ENCODE measurements around the gene TNRC18. TPM values are rescaled to one million over a fixed set of nuclear protein-coding genes. Genes with fewer than 3 reads are reported as not detected.
"Not testable (repeated sequence)": the region's sequence is repeated elsewhere in the genome, so short reads cannot be mapped to it uniquely, and the experiment has no call there.

Gene TNRC18
- total and polyA plus RNA-seq, 4 experiments from 2014 or later: 0.11 to 48.9 (median 24.5) TPM

DNA sequence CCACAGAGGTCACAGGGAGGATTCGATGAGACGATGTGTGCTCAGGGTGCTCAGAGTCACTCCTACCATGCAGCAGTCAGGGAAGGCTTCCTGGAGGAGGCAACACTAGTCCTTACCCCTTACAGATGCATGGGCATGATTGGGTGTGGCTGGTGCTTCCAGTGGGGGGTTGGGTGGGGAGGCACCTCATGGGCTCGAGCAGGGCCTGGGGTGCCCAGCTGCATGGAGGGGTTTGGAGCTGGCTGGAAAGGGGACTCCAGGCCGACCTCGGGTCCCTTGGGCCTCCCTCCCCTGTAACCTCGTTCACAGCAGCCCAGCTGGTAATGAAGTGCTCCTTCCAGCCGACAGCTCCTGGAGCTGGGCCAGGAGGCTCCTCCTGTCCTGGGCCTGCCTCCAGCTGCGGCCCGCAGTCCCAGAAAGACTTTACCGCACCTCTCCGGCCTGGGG is 148.6 kb downstream of the TNRC18 start:
- H3K36me3 Mint-ChIP-seq; H3K36me3 ChIP-seq (ENCODE audit: insufficient read depth, low read length); H3K27me3 Mint-ChIP-seq; H3K4me3 Mint-ChIP-seq; H3K27ac ChIP-seq (ENCODE audit: low read depth, low read length); DNase-seq; H3K9me3 Mint-ChIP-seq; H3K27ac Mint-ChIP-seq; CTCF ChIA-PET (ENCODE audit: partially characterized antibody); H3K4me1 ChIP-seq (ENCODE audit: insufficient read depth, low read length); H3K4me3 ChIP-seq (ENCODE audit: low read length in 2 of 2); intact Hi-C loops (cut with micrococcal nuclease); POLR2A ChIA-PET (ENCODE audit: partially characterized antibody); H3K9me3 ChIP-seq (ENCODE audit: control insufficient read depth in 1 of 2, low read length in 2 of 2); H3K4me1 Mint-ChIP-seq; H3K27me3 ChIP-seq (ENCODE audit: insufficient read depth, low read length): not testable (repeated sequence)

- no peak for DNase-seq
- intact Hi-C loops (cut with micrococcal nuclease): no loop called here
- Mint-ChIP-seq H3K4me1 (no peaks in the 10 kb centered on the region), H3K27me3 (peaks cover 6% of the 10 kb centered on the region in 2 donors), H3K36me3 (no peaks in the 10 kb centered on the region), H3K9me3 (no peaks in the 10 kb centered on the region), H3K4me3 (no peak overlapping the region), H3K27ac (no peak overlapping the region)
- H3K27ac ChIP-seq (ENCODE audit: low read depth, low read length): no peak overlapping the region
- no peaks in the 10 kb centered on the region for H3K4me1 ChIP-seq (ENCODE audit: insufficient read depth, low read length)
- ChIA-PET CTCF (ENCODE audit: partially characterized antibody) (no interaction called here), POLR2A (ENCODE audit: partially characterized antibody) (no interaction called here)
- no peaks in the 10 kb centered on the region for H3K36me3 ChIP-seq (ENCODE audit: insufficient read depth, low read length)
- no peak overlapping the region for H3K4me3 ChIP-seq (ENCODE audit: low read length in 2 of 2)
- no peaks in the 10 kb centered on the region for H3K9me3 ChIP-seq (ENCODE audit: control insufficient read depth in 1 of 2, low read length in 2 of 2)
- H3K27me3 ChIP-seq (ENCODE audit: insufficient read depth, low read length): no peaks in the 10 kb centered on the region
These were observed 149.2 kb downstream of the TNRC18 start for GRCh38 chr7:5274441-5274840.

DNA sequence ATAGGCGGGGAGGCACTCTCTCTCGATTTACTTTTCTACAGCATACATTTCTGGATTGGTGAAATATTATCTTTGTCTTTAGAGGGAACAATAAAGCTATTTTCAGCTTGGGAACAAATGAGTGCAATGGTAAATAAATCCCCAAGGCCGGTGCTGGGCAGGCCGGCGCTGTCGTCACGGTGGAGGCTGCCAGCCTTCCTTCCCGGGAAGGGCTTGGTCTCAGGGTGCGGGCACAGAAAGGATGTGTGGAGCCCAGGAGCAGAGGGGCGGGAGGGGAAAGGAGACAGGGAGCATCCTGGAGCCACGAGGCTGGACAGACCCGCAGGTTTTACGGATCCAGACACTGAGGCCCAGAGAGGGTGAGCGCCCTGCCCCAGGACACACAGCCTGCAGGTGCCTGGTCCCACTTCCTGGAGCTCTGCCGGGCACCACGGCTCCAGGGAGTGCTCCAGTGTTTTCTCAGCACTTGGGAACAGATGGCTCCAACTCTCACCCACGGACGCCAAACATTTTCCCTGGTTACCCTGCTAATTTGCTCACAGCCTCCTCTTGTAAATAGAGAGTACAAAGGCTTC is 149.7 kb downstream of the TNRC18 start:
- H3K27ac Mint-ChIP-seq; H3K4me1 ChIP-seq (ENCODE audit: insufficient read depth, low read length); H3K4me1 Mint-ChIP-seq; intact Hi-C loops (cut with micrococcal nuclease); H3K27ac ChIP-seq (ENCODE audit: low read depth, low read length); H3K27me3 Mint-ChIP-seq; H3K4me3 Mint-ChIP-seq; H3K27me3 ChIP-seq (ENCODE audit: insufficient read depth, low read length); H3K9me3 ChIP-seq (ENCODE audit: control insufficient read depth in 1 of 2, low read length in 2 of 2); H3K4me3 ChIP-seq (ENCODE audit: low read length in 2 of 2); DNase-seq; CTCF ChIA-PET (ENCODE audit: partially characterized antibody); H3K36me3 ChIP-seq (ENCODE audit: insufficient read depth, low read length); H3K36me3 Mint-ChIP-seq; POLR2A ChIA-PET (ENCODE audit: partially characterized antibody); H3K9me3 Mint-ChIP-seq: not testable (repeated sequence)

- Mint-ChIP-seq H3K9me3 (peaks cover 0 to 2% (median 0%) of the 10 kb centered on the region in 8 donors), H3K4me1 (no peaks in the 10 kb centered on the region)
These were observed 152.8 kb downstream of the TNRC18 start for GRCh38 chr7:5270788-5271187.

GRCh38 chr7:5269992-5270657 is 153.5 kb downstream of the TNRC18 start:
- H3K27me3 ChIP-seq (ENCODE audit: insufficient read depth, low read length); H3K36me3 ChIP-seq (ENCODE audit: insufficient read depth, low read length); H3K4me1 ChIP-seq (ENCODE audit: insufficient read depth, low read length); H3K9me3 ChIP-seq (ENCODE audit: control insufficient read depth in 1 of 2, low read length in 2 of 2); H3K4me3 Mint-ChIP-seq; H3K9me3 Mint-ChIP-seq; H3K4me3 ChIP-seq (ENCODE audit: low read length in 2 of 2); H3K27ac ChIP-seq (ENCODE audit: low read depth, low read length); H3K27ac Mint-ChIP-seq; CTCF ChIA-PET (ENCODE audit: partially characterized antibody); POLR2A ChIA-PET (ENCODE audit: partially characterized antibody); intact Hi-C loops (cut with micrococcal nuclease); H3K4me1 Mint-ChIP-seq; DNase-seq; H3K36me3 Mint-ChIP-seq: not testable (repeated sequence)
- H3K27me3 Mint-ChIP-seq: peaks cover 6 to 17% of the 10 kb centered on the region in 2 donors

More at GRCh38 chr7:5270788-5271187, 152.8 kb downstream of the TNRC18 start:
- H3K9me3 ChIP-seq (ENCODE audit: control insufficient read depth in 1 of 2, low read length in 2 of 2): no peaks in the 10 kb centered on the region
- H3K4me3 ChIP-seq (ENCODE audit: low read length in 2 of 2): no peak overlapping the region
- H3K27ac ChIP-seq (ENCODE audit: low read depth, low read length): no peak overlapping the region
- ChIA-PET POLR2A (ENCODE audit: partially characterized antibody) (no interaction called here), CTCF (ENCODE audit: partially characterized antibody) (no interaction called here)
- no peaks in the 10 kb centered on the region for H3K36me3 ChIP-seq (ENCODE audit: insufficient read depth, low read length)
- DNase-seq: no peak
- H3K27ac Mint-ChIP-seq: no peak overlapping the region
- H3K27me3 ChIP-seq (ENCODE audit: insufficient read depth, low read length): no peaks in the 10 kb centered on the region
- H3K27me3 Mint-ChIP-seq: peaks cover 6 to 16% of the 10 kb centered on the region in 2 donors
- H3K4me1 ChIP-seq (ENCODE audit: insufficient read depth, low read length): no peaks in the 10 kb centered on the region
- H3K36me3 Mint-ChIP-seq: no peaks in the 10 kb centered on the region
- intact Hi-C loops (cut with micrococcal nuclease): no loop called here
- H3K4me3 Mint-ChIP-seq: no peak overlapping the region

- CTCF ChIA-PET (ENCODE audit: partially characterized antibody); H3K27ac Mint-ChIP-seq; H3K27ac ChIP-seq (ENCODE audit: low read depth, low read length); H3K36me3 Mint-ChIP-seq; H3K4me1 ChIP-seq (ENCODE audit: insufficient read depth, low read length); DNase-seq; POLR2A ChIA-PET (ENCODE audit: partially characterized antibody); H3K4me1 Mint-ChIP-seq; H3K36me3 ChIP-seq (ENCODE audit: insufficient read depth, low read length); H3K4me3 ChIP-seq (ENCODE audit: low read length in 2 of 2); H3K27me3 ChIP-seq (ENCODE audit: insufficient read depth, low read length); intact Hi-C loops (cut with micrococcal nuclease); H3K4me3 Mint-ChIP-seq; H3K9me3 Mint-ChIP-seq; H3K9me3 ChIP-seq (ENCODE audit: control insufficient read depth in 1 of 2, low read length in 2 of 2): not testable (repeated sequence)
- H3K27me3 Mint-ChIP-seq: peaks cover 6 to 13% of the 10 kb centered on the region in 2 donors
These were observed 155.8 kb downstream of the TNRC18 start for GRCh38 chr7:5267829-5268228.

- H3K27me3 ChIP-seq (ENCODE audit: insufficient read depth, low read length): no peaks in the 10 kb centered on the region
- intact Hi-C loops (cut with micrococcal nuclease): no loop called here
- Mint-ChIP-seq H3K9me3 (peaks cover 0 to 2% (median 0%) of the 10 kb centered on the region in 8 donors), H3K27ac (peak overlapping the region in 1 of 7 donors; percentile 25), H3K4me3 (no peak overlapping the region), H3K36me3 (no peaks in the 10 kb centered on the region), H3K4me1 (no peaks in the 10 kb centered on the region), H3K27me3 (peaks cover 6 to 11% of the 10 kb centered on the region in 2 donors)
- H3K9me3 ChIP-seq (ENCODE audit: control insufficient read depth in 1 of 2, low read length in 2 of 2): no peaks in the 10 kb centered on the region
- H3K27ac ChIP-seq (ENCODE audit: low read depth, low read length): no peak overlapping the region
- H3K4me3 ChIP-seq (ENCODE audit: low read length in 2 of 2): no peak overlapping the region
- no peaks in the 10 kb centered on the region for H3K36me3 ChIP-seq (ENCODE audit: insufficient read depth, low read length)
- no peak for DNase-seq
- POLR2A ChIA-PET (ENCODE audit: partially characterized antibody): no interaction called here
- CTCF ChIA-PET (ENCODE audit: partially characterized antibody): interaction anchor here (0.9 kb wide), 1 partner anchor 26 kb away, joined by 3 read pairs; no protein-coding TSS in a partner anchor
- H3K4me1 ChIP-seq (ENCODE audit: insufficient read depth, low read length): no peaks in the 10 kb centered on the region
These were observed 157.2 kb downstream of the TNRC18 start for GRCh38 chr7:5266191-5267028.

Data from CD4-positive, alpha-beta memory T cell (primary cell).